ENCODE results near the gene KRT37.
A peak's percentile ranks its signal among the peaks of the same experiment; 100 is the strongest.
"Not testable (repeated sequence)": the region's sequence is repeated elsewhere in the genome, so short reads cannot be mapped to it uniquely, and the experiment has no call there.

KRT37 gene

GRCh38 chr17:41404024-41404671 lies 20.2 kb downstream of the KRT37 start:
- peak; percentile 88 for DNase-seq (ENCODE audit: low spot score)

DNA sequence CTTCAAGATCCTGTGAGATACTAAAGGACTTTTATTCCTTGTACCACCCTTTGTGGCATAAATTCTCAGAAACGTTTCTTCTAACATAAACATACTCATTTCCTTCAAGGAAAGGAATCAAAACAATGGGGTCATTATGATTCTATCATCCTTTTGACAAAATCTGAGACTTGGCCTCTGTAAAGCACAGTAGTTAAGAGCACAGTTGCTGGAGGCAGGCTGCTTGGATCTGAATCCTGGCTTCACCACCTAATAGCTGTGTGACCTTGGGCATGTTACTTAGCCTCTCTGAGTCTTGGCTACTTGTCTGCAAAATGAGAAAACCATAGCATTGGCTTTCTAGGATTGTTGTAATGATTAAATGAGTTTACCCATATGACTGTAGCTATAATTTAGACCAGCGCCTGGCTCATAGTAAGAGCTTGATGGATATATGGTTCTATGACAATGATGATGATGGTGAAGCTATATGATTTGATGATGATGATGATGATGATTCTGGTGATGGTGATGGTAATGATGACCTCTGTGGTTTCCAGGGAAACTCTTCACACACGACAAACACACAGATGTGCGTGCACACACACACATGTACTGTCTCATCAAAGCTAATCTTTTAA lies 20.9 kb downstream of the KRT37 start:
- DNase-seq (ENCODE audit: low spot score), result no peak

GRCh38 chr17:41402161-41402560 lies 22.2 kb downstream of the KRT37 start:
- DNase-seq (ENCODE audit: low spot score), result no peak

GRCh38 chr17:41396996-41397660 lies 27.3 kb downstream of the KRT37 start, which contains the start of gene KRT31:
TSS of gene KRT31 (minus strand) at chr17:41397608. CDS start at chr17:41397539, 69 bp downstream.
- DNase-seq (ENCODE audit: low spot score), result no peak

GRCh38 chr17:41396340-41396739 lies 28.0 kb downstream of the KRT37 start:
- DNase-seq (ENCODE audit: low spot score), result no peak

DNA sequence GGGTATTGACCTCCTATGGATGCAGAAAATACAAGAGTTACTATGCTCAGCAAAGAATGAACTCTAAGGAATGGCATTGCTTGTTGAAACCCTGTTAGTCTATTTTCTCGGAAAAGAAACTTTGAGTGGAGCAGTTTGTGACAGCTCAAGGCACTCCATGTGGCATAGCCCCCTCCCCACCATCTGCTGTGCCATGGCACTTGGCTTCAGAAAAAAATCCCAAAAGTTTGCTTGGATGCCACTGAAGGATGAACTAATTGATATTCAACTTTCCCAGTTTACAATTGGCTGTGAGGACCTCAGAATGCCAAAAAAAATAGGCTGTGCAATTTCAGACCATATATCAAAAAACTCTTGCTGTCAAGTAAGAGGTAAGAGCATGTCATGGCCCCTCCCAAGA lies 28.8 kb downstream of the KRT37 start:
- no peak for DNase-seq (ENCODE audit: low spot score)

- DNase-seq (ENCODE audit: low spot score), result not testable (repeated sequence)
Measured at GRCh38 chr17:41395044-41395443, 29.3 kb downstream of the KRT37 start.

DNA sequence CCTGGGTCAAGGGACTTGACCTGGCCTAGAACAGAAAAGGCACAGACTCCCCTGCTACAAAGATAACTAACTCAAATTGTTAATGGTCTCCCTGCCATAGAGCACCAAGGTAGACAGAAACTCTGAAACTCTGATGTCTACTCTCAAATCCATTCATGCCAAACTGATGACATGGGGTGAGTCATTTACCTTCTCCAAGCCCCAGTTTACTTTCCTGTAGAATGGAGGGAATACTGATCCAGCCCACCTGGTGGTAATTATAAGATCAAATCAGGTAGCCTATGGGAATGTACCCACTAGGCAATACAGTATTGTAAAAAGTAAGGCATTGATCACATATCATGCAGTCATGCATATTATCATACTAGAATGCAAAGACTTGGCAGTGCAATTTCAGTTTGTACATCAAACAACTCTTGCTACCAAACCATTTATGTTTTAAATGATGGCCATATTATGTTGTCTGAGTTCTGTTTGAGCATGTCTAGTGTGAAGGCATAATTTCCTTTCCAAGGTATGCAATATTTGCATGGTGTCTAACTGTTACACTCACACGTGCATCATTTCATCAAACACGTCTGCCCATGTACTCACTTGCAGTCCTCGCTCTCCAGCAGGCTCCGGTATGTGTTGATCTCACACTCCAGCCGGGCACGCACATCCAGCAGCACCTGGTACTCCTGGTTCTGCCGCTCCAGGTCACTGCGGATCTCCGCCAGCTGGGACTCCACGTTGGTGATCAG lies 30.0 kb downstream of the KRT37 start:
- DNase-seq (ENCODE audit: low spot score), result no peak

DNA sequence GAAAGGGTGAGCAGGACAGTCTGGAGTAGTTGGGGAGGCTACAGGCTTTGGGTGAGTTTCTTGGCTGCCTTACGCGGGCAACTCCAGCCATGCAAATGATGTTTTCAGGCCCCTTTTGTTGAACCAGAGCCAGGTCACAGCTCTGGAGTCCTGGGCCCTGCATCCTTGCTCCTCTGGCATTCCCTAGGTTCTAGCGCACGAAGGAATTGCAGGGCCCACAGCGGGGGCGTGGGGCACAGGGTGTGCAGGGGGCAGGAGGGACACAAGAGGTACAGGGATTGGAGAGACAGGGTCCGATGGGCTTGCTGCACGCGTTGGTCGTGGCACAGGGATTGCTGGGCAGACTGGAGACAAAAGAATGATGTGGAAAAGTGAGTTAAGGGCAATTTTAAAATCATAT lies 30.6 kb downstream of the KRT37 start:
- DNase-seq (ENCODE audit: low spot score), result no peak

DNA sequence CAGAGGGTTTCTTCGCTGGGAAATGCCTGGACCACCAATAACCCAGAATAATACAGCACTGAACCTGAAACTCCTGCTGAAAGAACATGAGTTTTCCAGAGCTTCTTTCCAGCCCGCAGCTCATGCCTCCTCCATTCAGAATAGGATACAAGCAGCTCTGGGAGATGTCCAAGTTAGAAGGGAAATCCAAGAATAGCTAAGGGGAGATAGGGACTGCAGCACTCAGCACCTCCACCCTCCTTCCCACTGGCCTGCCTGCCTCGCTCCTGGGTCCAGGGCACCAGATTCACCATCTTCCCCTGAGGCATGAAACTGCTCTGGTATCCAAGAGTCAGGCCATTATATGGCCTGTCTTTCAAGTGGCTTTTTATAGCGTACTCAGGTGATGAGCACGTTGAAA lies 31.1 kb downstream of the KRT37 start:
- no peak for DNase-seq (ENCODE audit: low spot score)

DNA sequence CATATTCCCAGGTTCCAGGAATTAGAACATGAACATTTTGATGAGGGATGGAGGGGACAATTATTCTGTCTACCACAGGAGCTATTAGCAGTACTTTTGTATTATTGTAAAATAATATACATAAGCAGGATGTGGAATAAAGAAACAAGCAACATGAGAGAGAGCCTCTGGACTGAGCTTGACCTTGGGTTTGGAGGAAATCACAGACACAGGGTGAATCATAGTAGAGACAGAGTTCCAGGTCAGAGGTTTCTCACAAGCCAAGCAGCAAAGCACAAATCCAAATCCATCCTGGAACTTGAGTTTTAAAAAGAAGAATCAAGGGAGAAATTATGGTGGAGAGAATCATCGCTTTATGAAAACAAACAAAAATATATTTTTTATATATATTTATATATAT lies 32.1 kb downstream of the KRT37 start:
- no peak for DNase-seq (ENCODE audit: low spot score)

DNA sequence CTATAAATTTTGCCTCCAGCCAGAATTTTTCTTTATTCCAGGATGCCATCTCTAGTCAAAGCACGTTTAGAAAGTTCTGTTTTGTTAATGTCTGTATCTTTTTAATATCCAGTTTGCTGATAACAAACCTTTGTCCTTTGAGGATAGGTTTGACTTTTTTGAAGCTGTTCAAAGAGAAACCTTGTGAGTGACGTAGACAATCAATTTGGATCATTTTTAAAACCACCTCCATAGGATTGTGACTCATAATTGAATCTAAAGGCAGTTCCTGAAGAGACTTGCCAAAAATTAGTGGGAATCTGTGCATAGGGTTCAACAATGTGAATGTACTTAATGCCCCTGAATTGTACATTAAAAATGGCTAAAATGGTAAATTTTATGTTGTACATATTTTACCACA lies 32.9 kb downstream of the KRT37 start:
- no peak for DNase-seq (ENCODE audit: low spot score)

GRCh38 chr17:41390411-41390938 lies 33.9 kb downstream of the KRT37 start:
- DNase-seq (ENCODE audit: low spot score), result no peak

DNA sequence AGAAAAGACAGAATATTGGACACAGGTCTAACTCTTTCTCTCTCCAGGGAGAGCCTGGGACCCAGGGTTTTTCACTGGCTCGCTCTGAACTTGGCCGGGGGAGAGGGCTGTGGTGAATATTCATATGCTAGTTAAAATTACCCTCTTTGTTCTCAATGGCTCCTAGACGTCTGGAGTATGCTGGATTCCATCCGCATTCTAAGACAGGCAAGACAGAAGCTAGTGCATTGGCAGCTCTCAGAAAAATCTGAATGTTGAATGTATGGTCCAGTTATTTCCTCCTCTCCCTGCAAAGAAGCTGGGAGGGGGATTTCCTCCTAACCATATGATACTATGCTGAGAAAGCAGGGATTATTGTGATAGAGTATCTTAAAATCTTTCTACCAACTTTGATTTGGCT lies 36.7 kb downstream of the KRT37 start:
- DNase-seq (ENCODE audit: low spot score), result no peak

DNA sequence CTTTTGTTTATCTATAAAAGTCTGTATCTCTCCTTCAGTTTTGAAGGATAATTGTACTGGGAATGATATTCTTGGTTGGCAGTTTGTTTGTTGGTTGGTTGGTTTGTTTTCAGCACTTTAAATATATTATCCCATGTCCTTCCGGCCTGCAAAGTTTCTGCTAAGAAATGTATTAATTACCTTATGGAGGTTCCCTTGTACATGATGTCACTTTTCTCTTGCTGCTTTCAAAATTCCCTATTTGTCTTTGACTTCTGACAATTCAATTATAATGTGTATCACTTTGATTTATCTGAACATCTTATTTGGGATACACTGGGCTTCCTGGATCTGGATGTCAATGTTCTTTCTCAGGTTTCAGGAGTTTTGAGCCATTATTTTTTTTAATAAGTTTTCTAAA lies 38.2 kb downstream of the KRT37 start:
- DNase-seq (ENCODE audit: low spot score), result no peak

DNA sequence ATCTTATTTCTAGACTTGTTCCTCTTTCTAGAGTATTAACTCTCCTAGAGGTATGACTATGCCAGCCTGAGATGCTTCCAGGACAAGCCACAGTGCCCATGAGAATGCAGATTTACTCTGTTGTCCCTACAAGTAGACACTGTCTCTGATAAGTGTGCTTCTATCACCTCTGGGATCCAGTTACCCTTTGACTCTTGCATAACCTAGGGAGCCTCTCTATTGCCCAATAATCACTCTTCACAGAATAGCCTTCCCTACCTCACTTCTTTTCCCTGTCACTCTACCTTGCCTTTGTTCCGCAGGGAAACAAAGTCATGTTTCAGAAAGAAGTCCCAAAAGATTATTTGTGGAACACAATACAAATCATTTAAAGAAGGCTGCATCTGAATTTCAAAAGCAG lies 40.7 kb downstream of the KRT37 start:
- no peak for DNase-seq (ENCODE audit: low spot score)

- DNase-seq (ENCODE audit: low spot score), result no peak
Measured at GRCh38 chr17:41382394-41382793, 42.0 kb downstream of the KRT37 start.

DNA sequence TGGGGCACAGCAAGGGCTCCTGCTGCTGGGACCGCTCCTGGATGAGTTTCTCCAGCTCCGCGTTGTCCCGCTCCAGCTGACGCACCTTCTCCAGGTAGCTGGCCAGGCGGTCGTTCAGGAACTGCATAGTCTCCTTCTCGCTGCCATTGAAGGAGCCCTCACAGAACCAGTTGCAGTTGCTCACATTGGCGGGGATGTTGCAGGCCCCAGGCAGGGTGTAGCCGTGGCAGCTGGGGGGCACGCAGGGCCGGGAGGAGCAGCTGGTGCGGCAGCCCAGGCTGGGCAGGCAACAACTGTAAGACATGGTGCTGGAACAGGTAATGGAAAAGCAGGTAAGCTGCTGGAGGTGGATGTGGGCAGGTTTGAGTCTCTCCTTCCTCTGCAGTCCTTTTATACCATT lies 42.4 kb downstream of the KRT37 start, which contains the start of gene KRT34:
Gene KRT34, minus strand, starts transcription at position 364 of the 400 bp plus-strand sequence. Its CDS starts 60 bp downstream, at position 304.
- not testable (repeated sequence) for DNase-seq (ENCODE audit: low spot score)

DNA sequence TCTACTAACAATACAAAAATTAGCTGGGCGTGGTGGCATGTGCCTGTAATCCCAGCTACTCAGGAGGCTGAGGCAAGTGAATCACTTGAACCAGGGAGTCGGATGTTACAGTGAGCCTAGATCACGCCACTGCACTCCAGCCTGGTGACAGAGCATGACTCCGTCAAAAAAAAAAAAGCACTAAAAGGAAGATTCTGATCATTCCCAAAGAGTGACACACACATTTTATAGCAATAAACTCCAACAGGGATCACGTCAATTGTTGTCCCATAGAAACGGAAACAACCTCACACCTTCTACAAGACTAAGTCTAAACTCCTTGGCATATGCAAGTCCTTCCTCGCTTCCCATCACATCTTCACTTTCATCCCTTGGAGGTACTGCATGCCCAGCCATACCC lies 44.3 kb downstream of the KRT37 start:
- peak; percentile 58 for DNase-seq (ENCODE audit: low spot score)

- DNase-seq (ENCODE audit: low spot score), result no peak
Measured at GRCh38 chr17:41377546-41377945, 46.8 kb downstream of the KRT37 start.

All from RKO (cell line).